Large intestine (tissue), 3 donors: ENCODE measurements around the gene TPX2. TPM values are rescaled to one million over a fixed set of nuclear protein-coding genes. Genes with fewer than 3 reads are reported as not detected.
A peak's percentile ranks its signal among the peaks of the same experiment; 100 is the strongest.

Experiments
- DNase-seq, 2 donors: peaks; one replicate each; pipeline versions ENCODE4 v3.0.0 to v3.0.0-alpha.2; 2013
- H3K27ac ChIP-seq: one replicate; pipeline ENCODE4 v1.5.1; 2013; ENCODE audit warnings: low read length
- H3K27me3 ChIP-seq: 2 replicates; pipeline ENCODE4 v1.6.1; 2013; ENCODE audit warnings: low read length; ENCODE audit not compliant: control insufficient read depth, insufficient read depth
- H3K36me3 ChIP-seq: 2 replicates; pipeline ENCODE4 v1.6.1; 2013; ENCODE audit warnings: low read length; ENCODE audit not compliant: control insufficient read depth, insufficient read depth
- H3K4me1 ChIP-seq: one replicate; pipeline ENCODE4 v1.6.1; 2013; ENCODE audit warnings: low read length; ENCODE audit not compliant: control insufficient read depth, insufficient read depth
- H3K4me3 ChIP-seq: one replicate; pipeline ENCODE4 v1.5.1; 2013; ENCODE audit warnings: low read length
- H3K9me3 ChIP-seq: one replicate; pipeline ENCODE4 v1.6.1; 2013; ENCODE audit warnings: mild to moderate bottlenecking, low read depth, low read length, moderate library complexity; ENCODE audit not compliant: control insufficient read depth
- WGBS: methylation state at CpG from one replicate; pipeline ENCODE4 v1.1.5; 2013; ENCODE audit warnings: low lambda C conversion rate; ENCODE audit not compliant: insufficient coverage; 5-methylcytosine and 5-hydroxymethylcytosine counted together
- polyA plus RNA-seq: library from polyadenylated mRNA; unstranded; fragments of 120-200 nt; gene quantifications from one replicate; pipeline ENCODE4 v1.2.1, GENCODE V29; 2013

The TPX2 gene
- polyA plus RNA-seq, 1 donor: 21.8 TPM

GRCh38 chr20:31706607-31707257, 32.4 kb upstream of the TPX2 start:
- H3K36me3 ChIP-seq: peaks cover 31% of the 10 kb centered on the region
- H3K4me1 ChIP-seq: peaks cover 57% of the 10 kb centered on the region
- H3K9me3 ChIP-seq: no peaks in the 10 kb centered on the region
- no CpG with 5 or more reads among the region's 2 CpGs for WGBS
- H3K27ac ChIP-seq: peak overlapping the region; percentile 98
- no peak overlapping the region for H3K4me3 ChIP-seq
- H3K27me3 ChIP-seq: no peaks in the 10 kb centered on the region
- peak; percentile 64 to 76 for DNase-seq

DNA sequence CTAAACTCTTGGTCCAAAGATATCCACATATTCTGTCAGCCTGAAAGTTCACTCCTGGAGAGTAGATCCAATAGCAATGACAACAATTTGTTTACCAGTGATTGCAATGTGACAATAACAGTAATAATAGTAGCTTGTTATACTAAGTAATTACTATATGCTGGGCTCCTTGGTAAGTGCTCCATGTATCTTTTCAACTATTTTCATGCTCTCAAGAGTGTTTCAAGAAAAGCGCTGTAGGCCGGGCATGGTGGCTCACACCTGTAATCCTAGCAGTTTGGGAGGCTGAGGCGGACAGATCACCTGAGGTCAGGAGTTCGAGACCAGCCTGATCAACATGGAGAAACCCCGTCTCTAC, 31.9 kb upstream of the TPX2 start:
- no CpG with 5 or more reads among the region's 5 CpGs for WGBS
- Histone ChIP-seq H3K4me1 (peaks cover 62% of the 10 kb centered on the region), H3K36me3 (peaks cover 35% of the 10 kb centered on the region), H3K27ac (peak overlapping the region; percentile 98), H3K27me3 (no peaks in the 10 kb centered on the region), H3K4me3 (no peak overlapping the region), H3K9me3 (no peaks in the 10 kb centered on the region)
- DNase-seq: no peak

DNA sequence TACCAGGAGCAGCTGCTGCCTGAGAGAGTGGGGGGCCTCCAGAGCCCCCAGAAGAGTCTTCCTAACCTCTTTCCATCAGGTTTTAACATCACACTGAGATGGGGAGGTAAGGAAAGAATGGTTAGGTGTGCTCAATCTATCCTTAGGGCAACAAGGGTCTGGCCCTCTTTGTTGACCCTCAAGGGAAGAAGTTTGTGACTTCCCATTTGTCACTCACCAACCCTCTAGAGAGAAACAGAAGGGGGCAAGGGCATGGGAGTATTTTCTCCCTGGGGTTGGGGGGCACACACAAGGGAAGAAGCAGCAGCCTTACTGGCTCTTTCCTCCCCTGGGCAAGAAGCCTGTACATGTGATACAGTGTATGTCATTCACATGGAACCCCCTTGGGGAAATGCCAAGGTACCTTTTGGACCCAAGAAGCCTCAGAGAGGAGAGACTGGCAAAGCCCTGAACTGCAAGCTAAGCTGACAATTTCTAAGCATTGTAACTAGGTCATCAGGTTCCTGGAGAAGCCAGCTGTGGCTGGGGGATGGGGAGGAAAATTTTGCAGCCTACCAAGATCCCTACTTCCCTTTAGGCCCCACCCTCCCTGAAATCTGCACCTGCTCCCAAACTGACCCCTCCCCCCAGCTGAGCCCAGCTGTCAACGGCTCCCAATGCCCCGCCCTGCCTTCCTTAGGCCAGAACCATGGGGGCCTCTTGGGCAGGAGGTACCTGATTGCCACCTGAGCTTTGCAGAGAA, 30.9 kb upstream of the TPX2 start:
- WGBS: no CpG with 5 or more reads among the region's 2 CpGs
- H3K27me3 ChIP-seq: no peaks in the 10 kb centered on the region
- H3K36me3 ChIP-seq: peaks cover 37% of the 10 kb centered on the region
- peak overlapping the region; percentile 60 for H3K27ac ChIP-seq
- peaks cover 71% of the 10 kb centered on the region for H3K4me1 ChIP-seq
- H3K9me3 ChIP-seq: no peaks in the 10 kb centered on the region
- DNase-seq: peak; percentile 68 to 81
- H3K4me3 ChIP-seq: no peak overlapping the region

GRCh38 chr20:31708736-31709534, 30.2 kb upstream of the TPX2 start:
- H3K9me3 ChIP-seq: no peaks in the 10 kb centered on the region

DNA sequence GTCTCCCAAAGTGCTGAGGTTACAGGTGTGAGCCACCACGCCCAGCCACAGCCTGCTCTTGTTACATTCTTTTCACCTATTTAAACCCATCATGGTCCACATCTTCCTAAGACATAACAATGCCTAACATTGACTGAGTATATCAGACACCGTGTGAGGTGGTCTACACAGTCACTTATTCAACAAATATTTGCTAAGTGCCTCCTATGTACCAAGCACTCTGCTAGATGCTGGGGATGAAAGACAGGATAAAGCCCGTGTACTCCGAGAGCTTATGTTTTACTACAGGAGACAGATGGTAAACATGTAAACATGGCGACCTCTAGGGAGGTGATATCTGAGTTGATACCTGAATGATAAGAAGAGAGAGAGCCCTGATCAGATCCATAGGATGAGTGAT, 29.2 kb upstream of the TPX2 start:
- 100% methylated on average over 1 of the region's 5 CpGs for WGBS
- Histone ChIP-seq H3K4me1 (peaks cover 67% of the 10 kb centered on the region), H3K9me3 (no peaks in the 10 kb centered on the region), H3K4me3 (no peak overlapping the region), H3K27me3 (no peaks in the 10 kb centered on the region), H3K36me3 (peaks cover 50% of the 10 kb centered on the region), H3K27ac (no peak overlapping the region)
- no peak for DNase-seq

More at GRCh38 chr20:31708736-31709534, 30.2 kb upstream of the TPX2 start:
- Histone ChIP-seq H3K4me1 (peaks cover 76% of the 10 kb centered on the region), H3K27ac (peak overlapping the region; percentile 60), H3K36me3 (peaks cover 44% of the 10 kb centered on the region), H3K4me3 (no peak overlapping the region), H3K27me3 (no peaks in the 10 kb centered on the region)
- peak in 1 of 2 donors; percentile 20 for DNase-seq
- no CpG with 5 or more reads among the region's 11 CpGs for WGBS

DNA sequence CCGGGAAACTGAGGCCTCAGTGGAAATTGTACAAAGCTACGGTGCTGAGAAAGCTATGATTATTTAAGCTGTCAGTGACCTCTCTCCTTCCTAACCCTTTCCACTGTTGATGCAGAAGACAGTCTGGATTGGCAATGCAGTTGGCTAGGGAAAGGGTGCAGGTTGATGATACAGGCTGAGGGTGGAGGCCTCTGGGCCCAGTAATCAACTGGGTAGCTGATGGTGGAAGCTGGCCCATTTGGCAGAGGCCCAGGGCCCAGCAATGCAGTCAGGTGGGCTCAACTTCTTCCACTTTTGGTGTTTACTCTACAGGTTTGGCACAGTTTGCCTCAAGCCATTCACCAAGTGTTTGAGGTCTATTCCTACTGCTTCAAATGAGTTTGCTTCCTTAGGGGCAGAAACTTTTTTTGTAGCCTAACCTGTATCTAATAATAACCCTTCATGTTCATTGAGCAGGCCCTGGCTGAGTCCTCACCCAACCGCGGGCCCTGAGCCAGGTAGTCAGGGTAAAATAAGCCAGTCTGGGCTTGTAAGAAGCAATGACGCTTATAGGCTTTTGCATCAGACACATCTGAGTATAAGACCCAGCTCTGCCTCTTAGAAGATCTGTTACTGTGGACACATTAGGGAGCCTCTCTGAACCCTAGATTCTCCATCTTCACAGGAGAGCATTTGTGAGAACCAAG, 28.5 kb upstream of the TPX2 start:
- Histone ChIP-seq H3K27me3 (no peaks in the 10 kb centered on the region), H3K4me3 (no peak overlapping the region), H3K9me3 (no peaks in the 10 kb centered on the region), H3K27ac (no peak overlapping the region), H3K36me3 (peaks cover 52% of the 10 kb centered on the region), H3K4me1 (peaks cover 61% of the 10 kb centered on the region)
- DNase-seq: no peak
- no CpG with 5 or more reads among the region's 5 CpGs for WGBS

DNA sequence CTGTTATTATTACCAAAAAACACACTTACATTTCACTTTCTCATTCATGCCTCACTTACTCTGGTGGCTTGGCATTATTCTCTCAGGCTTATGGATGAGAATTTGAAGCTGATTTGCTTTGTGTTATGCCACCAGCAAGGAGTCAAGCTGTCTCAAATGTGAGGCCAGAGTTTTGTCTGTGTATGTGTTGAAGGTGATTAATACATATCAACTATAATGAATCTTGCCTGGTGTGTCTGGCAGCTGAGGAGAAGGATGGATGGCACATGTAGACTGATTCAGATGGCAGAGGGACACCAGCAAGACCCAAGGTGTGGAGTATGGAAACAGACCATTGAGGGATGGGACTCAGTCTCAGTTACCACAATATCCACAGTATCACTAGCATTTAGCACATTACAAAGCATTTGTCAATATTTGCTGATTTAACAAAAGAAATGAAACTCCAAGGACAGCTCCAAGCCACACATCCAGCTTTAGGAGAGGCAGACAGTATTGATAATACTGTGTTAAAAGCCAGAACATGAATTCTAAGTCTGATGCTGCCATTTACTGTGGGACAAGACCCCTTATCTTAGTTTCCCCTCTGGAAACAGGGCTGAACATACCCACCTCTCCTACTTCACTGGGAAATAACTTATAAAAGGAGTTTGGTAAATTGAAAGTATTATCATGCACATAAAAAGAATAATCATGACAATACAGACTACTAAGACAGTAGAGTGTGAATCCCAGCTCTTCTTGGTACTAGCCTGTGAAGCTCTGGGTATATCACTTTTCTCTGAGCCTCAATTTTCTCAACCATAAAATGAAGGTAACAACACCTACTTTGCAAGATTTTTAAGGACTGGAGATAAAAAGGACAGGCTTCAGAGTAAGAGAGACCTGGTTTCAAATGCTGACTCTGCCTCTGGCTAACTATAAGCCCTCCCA, 27.6 kb upstream of the TPX2 start:
- H3K9me3 ChIP-seq: no peaks in the 10 kb centered on the region
- no peak overlapping the region for H3K27ac ChIP-seq
- no peaks in the 10 kb centered on the region for H3K27me3 ChIP-seq
- DNase-seq: no peak
- no peak overlapping the region for H3K4me3 ChIP-seq
- peaks cover 45% of the 10 kb centered on the region for H3K36me3 ChIP-seq
- peaks cover 52% of the 10 kb centered on the region for H3K4me1 ChIP-seq

DNA sequence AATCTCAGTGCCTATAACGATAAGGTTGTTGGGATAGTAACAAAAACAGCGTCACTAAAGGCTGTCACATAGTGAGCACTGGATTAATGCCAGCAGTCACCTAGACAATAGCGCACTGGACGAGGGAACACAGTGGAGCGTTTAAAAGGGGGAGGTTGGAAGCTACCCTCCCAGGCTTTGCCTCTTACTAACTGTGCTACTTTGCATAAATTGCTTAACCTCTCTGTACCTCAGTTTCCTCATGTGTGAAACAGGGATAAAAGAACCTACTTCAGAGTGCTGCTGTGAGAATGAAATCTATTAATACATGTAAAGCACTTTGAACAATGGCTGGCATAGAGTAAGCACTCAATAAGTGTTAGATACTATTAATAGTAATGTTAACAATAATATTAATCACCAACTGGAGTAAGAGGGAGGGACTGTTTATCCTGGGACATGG, 27.0 kb upstream of the TPX2 start:
- Histone ChIP-seq H3K9me3 (no peaks in the 10 kb centered on the region), H3K27ac (peak overlapping the region; percentile 38), H3K27me3 (no peaks in the 10 kb centered on the region), H3K4me3 (no peak overlapping the region), H3K4me1 (peaks cover 53% of the 10 kb centered on the region), H3K36me3 (peaks cover 42% of the 10 kb centered on the region)
- peak in 1 of 2 donors; percentile 37 for DNase-seq
- no CpG with 5 or more reads among the region's 5 CpGs for WGBS

DNA sequence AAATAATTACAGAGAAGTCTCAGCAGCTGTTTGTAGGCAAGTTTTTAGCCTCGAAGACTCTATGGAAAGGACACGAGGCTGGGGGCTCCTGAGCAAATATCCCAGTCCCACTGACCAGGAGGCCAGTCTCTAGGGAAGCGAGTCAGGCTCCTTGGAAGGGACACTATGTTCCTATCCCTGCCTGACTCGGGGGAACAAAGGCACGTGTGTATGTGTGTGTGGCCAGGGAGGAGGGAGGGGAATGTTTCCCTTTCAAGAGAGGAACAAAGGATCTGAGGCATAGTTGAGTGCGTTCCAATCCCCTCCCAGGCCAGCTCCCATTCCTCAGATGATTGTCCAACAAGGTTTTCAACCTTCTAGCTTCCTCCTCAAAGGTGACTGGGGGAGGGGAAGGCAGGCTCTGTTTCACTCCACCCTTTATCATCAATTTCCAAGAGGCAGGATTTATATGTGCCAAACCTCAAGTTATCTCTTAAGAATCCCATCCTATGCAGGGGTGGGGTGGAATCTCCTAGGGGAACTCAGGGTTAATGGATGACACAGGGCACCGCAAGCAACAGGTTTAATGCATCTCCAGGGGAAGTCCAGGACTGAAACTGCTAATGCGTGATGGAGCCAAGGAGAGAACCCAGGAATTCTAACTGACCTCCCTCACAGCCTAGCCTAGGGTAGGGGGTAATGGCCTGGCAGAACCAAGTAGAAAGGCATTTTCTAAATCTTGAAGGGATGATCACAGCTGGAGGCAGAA, 26.4 kb upstream of the TPX2 start:
- H3K36me3 ChIP-seq: peaks cover 41% of the 10 kb centered on the region
- no CpG with 5 or more reads among the region's 8 CpGs for WGBS
- H3K4me3 ChIP-seq: no peak overlapping the region

More for the DNA sequence above, 26.4 kb upstream of the TPX2 start:
- H3K9me3 ChIP-seq: no peaks in the 10 kb centered on the region
- H3K27me3 ChIP-seq: no peaks in the 10 kb centered on the region
- H3K27ac ChIP-seq: peak overlapping the region; percentile 38
- DNase-seq: peak; percentile 44 to 57
- peaks cover 53% of the 10 kb centered on the region for H3K4me1 ChIP-seq
